Small intestine (tissue), 16 donors: Measurements from ENCODE around the gene TP53I11. TPM values are rescaled to one million over a fixed set of nuclear protein-coding genes. Genes with fewer than 3 reads are reported as not detected.
A peak's percentile ranks its signal among the peaks of the same experiment; 100 is the strongest.

ENCODE experiments used
- DNase-seq, 2 donors: peaks; one replicate each; pipeline versions ENCODE4 v3.0.0 to v3.0.0-alpha.2; 2013
- FAIRE-seq: peaks from 2 replicates; lab custom pipeline; 2012; peaks lifted over from hg19 to GRCh38; lab: Jason Lieb, UNC
- H3K27ac ChIP-seq, 3 donors: one replicate each; pipeline ENCODE4 v1.5.1; 2013; ENCODE audit warnings: low read length in 2 of 3, mild to moderate bottlenecking in 2 of 3, control low read depth in 1 of 3, inconsistent platforms in 1 of 3, low read depth in 1 of 3, moderate library complexity in 1 of 3
- H3K27me3 ChIP-seq, 3 donors: one replicate each; pipeline ENCODE4 v1.6.1; 2013; ENCODE audit warnings: low read length in 3 of 3, inconsistent platforms in 1 of 3; ENCODE audit not compliant: control insufficient read depth in 3 of 3, insufficient read depth in 3 of 3
- H3K36me3 ChIP-seq, 3 donors: one replicate each; pipeline ENCODE4 v1.6.1; 2013; ENCODE audit warnings: low read length in 3 of 3, inconsistent platforms in 1 of 3, low read depth in 1 of 3, mild to moderate bottlenecking in 1 of 3, moderate library complexity in 1 of 3; ENCODE audit not compliant: control insufficient read depth in 3 of 3, insufficient read depth in 2 of 3
- H3K4me1 ChIP-seq, 3 donors: one replicate each; pipeline ENCODE4 v1.6.1; 2013; ENCODE audit warnings: low read length in 2 of 3, inconsistent platforms in 1 of 3, low read depth in 1 of 3, mild to moderate bottlenecking in 1 of 3, moderate library complexity in 1 of 3; ENCODE audit not compliant: control insufficient read depth in 3 of 3, insufficient read depth in 2 of 3
- H3K4me3 ChIP-seq, 3 donors: one replicate each; pipeline ENCODE4 v1.5.1; 2013; ENCODE audit warnings: low read length in 3 of 3, control low read depth in 1 of 3, inconsistent platforms in 1 of 3, low read depth in 1 of 3, mild to moderate bottlenecking in 1 of 3, moderate library complexity in 1 of 3
- H3K9me3 ChIP-seq, 2 donors: one replicate each; pipeline ENCODE4 v1.6.1; 2013; ENCODE audit warnings: low read depth in 1 of 2, low read length in 1 of 2; ENCODE audit not compliant: control insufficient read depth in 2 of 2, insufficient read depth in 1 of 2
- WGBS, 3 donors: extraction: QIAGEN DNeasy Blood & Tissue Kit; methylation state at CpG; one replicate each; pipeline ENCODE4 v1.1.7; 2013; 5-methylcytosine and 5-hydroxymethylcytosine counted together
- long read RNA-seq, 10 donors: transcript quantifications; one replicate each; lab custom pipeline, GENCODE V29; 2026
- polyA plus RNA-seq, 4 donors: library from polyadenylated mRNA; stranded (reverse) in 3 of 4; unstranded in 1 of 4; fragments of 200-250 nt in 3 of 4; fragments of 120-200 nt in 1 of 4; gene quantifications; one replicate each; pipeline versions ENCODE4 v1.2.1 to v1.2.3, GENCODE V29; 2013
- donor health status: healthy with polysubstance abuse.
- donor health status: control.
- donor health status: control.
- donor health status: Bipolar disorder and iron deficiency.
- donor health status: healthy.

Gene TP53I11
- 100 to 1,000 TPM in 1 of 4 donors, 10 to 100 TPM in 2, 1 to 10 TPM in 1; 6.8 to 105 (median 36.7) TPM for polyA plus RNA-seq
- long read RNA-seq, donor 1, transcript TP53I11-208 (7 exons, 2,647 nt), result major isoform, 19 of 143 reads
- long read RNA-seq, donor 1, partial matches to known transcripts, result 120 of 143 reads
- long read RNA-seq, donor 1, other reads (novel, unspliced or antisense), result 0 of 143 reads
- long read RNA-seq, donor 2, partial matches to known transcripts, result 37 of 41 reads
- long read RNA-seq, donor 2, other reads (novel, unspliced or antisense), result 0 of 41 reads
- long read RNA-seq, donor 3, transcript TP53I11-208 (7 exons, 2,647 nt), result major isoform, 8 of 27 reads
- long read RNA-seq, donor 3, partial matches to known transcripts, result 16 of 27 reads
- long read RNA-seq, donor 3, other reads (novel, unspliced or antisense), result 0 of 27 reads
- long read RNA-seq, donor 4, result 0 reads
- long read RNA-seq, donor 5, result 0 reads
- long read RNA-seq, donor 6, partial matches to known transcripts, result 13 of 15 reads
- long read RNA-seq, donor 6, other reads (novel, unspliced or antisense), result 0 of 15 reads
- long read RNA-seq, donor 7, result 0 reads
- long read RNA-seq, donor 8, partial matches to known transcripts, result 0 of 1 reads
- long read RNA-seq, donor 8, other reads (novel, unspliced or antisense), result 0 of 1 reads
- long read RNA-seq, donor 9, partial matches to known transcripts, result 0 of 2 reads
- long read RNA-seq, donor 9, other reads (novel, unspliced or antisense), result 0 of 2 reads
- long read RNA-seq, donor 10, transcript TP53I11-208 (7 exons, 2,647 nt), result major isoform, 17 of 22 reads
- long read RNA-seq, donor 10, partial matches to known transcripts, result 0 of 22 reads
- long read RNA-seq, donor 10, other reads (novel, unspliced or antisense), result 0 of 22 reads

- Histone ChIP-seq H3K9me3 (no peaks in the 10 kb centered on the region), H3K4me3 (peak within 1 kb of the TSS; percentile 62 to 89 (median 62)), H3K4me1 (peaks cover 3 to 36% (median 5%) of the 10 kb centered on the region in 3 donors), H3K36me3 (peaks cover 0 to 12% (median 0%) of the 10 kb centered on the region in 3 donors), H3K27ac (peak within 1 kb of the TSS; percentile 63 to 87 (median 69)), H3K27me3 (no peaks in the 10 kb centered on the region)
- DNase-seq (peak; percentile 79 to 85), FAIRE-seq (no peak)
- WGBS, 3 donors, result 7 to 13% (median 12%) methylated on average over 41 to 83 of the region's 83 CpGs
These were observed at the start of gene TP53I11 for GRCh38 chr11:44950625-44951476. TSS of gene TP53I11 (minus strand) at chr11:44950883. CDS start at chr11:44938335, 12,548 bp downstream.

- 91 to 100% (median 91%) methylated on average over 2 of the region's 2 CpGs for WGBS, 3 donors
These were observed 48.4 kb upstream of the TP53I11 start for GRCh38 chr11:44999068-44999467.

GRCh38 chr11:44998051-44998450 is 47.4 kb upstream of the TP53I11 start:
- 5 to 55% (median 31%) methylated on average over 2 of the region's 2 CpGs for WGBS, 3 donors
- DNase-seq (peak in 1 of 2 donors; percentile 61), FAIRE-seq (no peak)
- H3K27ac ChIP-seq, result no peak overlapping the region
- no peaks in the 10 kb centered on the region for H3K36me3 ChIP-seq
- H3K27me3 ChIP-seq, result peaks cover 0 to 3% (median 0%) of the 10 kb centered on the region in 3 donors
- no peaks in the 10 kb centered on the region for H3K9me3 ChIP-seq
- no peak overlapping the region for H3K4me3 ChIP-seq
- H3K4me1 ChIP-seq, result no peaks in the 10 kb centered on the region

More at GRCh38 chr11:44999068-44999467, 48.4 kb upstream of the TP53I11 start:
- DNase-seq (no peak), FAIRE-seq (no peak)
- H3K4me1 ChIP-seq, result no peaks in the 10 kb centered on the region
- H3K27me3 ChIP-seq, result peaks cover 0 to 3% (median 0%) of the 10 kb centered on the region in 3 donors
- H3K4me3 ChIP-seq, result no peak overlapping the region
- H3K36me3 ChIP-seq, result no peaks in the 10 kb centered on the region
- no peak overlapping the region for H3K27ac ChIP-seq
- no peaks in the 10 kb centered on the region for H3K9me3 ChIP-seq

- 58 to 79% (median 67%) methylated on average over 5 of the region's 5 CpGs for WGBS, 3 donors
- H3K4me1 ChIP-seq, result no peaks in the 10 kb centered on the region
These were observed 46.9 kb upstream of the TP53I11 start for GRCh38 chr11:44997566-44997965.

GRCh38 chr11:44994753-44995152 is 44.1 kb upstream of the TP53I11 start:
- no peak for DNase-seq
- H3K9me3 ChIP-seq, result no peaks in the 10 kb centered on the region
- peaks cover 0 to 3% (median 0%) of the 10 kb centered on the region in 3 donors for H3K27me3 ChIP-seq
- H3K36me3 ChIP-seq, result no peaks in the 10 kb centered on the region
- no peak for FAIRE-seq
- 71 to 81% (median 77%) methylated on average over 5 of the region's 5 CpGs for WGBS, 3 donors
- H3K4me3 ChIP-seq, result no peak overlapping the region
- no peak overlapping the region for H3K27ac ChIP-seq
- no peaks in the 10 kb centered on the region for H3K4me1 ChIP-seq

More at GRCh38 chr11:44997566-44997965, 46.9 kb upstream of the TP53I11 start:
- Histone ChIP-seq H3K27me3 (peaks cover 0 to 3% (median 0%) of the 10 kb centered on the region in 3 donors), H3K4me3 (no peak overlapping the region), H3K27ac (no peak overlapping the region), H3K9me3 (no peaks in the 10 kb centered on the region), H3K36me3 (no peaks in the 10 kb centered on the region)
- DNase-seq, result no peak
- FAIRE-seq, result no peak

GRCh38 chr11:44993971-44994704 is 43.5 kb upstream of the TP53I11 start:
- Histone ChIP-seq H3K27ac (no peak overlapping the region), H3K36me3 (no peaks in the 10 kb centered on the region), H3K27me3 (peaks cover 0 to 3% (median 0%) of the 10 kb centered on the region in 3 donors), H3K9me3 (no peaks in the 10 kb centered on the region), H3K4me1 (no peaks in the 10 kb centered on the region), H3K4me3 (no peak overlapping the region)
- FAIRE-seq, result no peak
- DNase-seq, result no peak
- 59 to 70% (median 59%) methylated on average over 10 of the region's 10 CpGs for WGBS, 3 donors

- WGBS, 3 donors, result 64 to 72% (median 72%) methylated on average over 4 of the region's 4 CpGs
- no peaks in the 10 kb centered on the region for H3K4me1 ChIP-seq
- DNase-seq, result no peak
- FAIRE-seq, result no peak
- H3K27ac ChIP-seq, result no peak overlapping the region
- no peaks in the 10 kb centered on the region for H3K9me3 ChIP-seq
- no peak overlapping the region for H3K4me3 ChIP-seq
- H3K27me3 ChIP-seq, result peaks cover 0 to 2% (median 0%) of the 10 kb centered on the region in 3 donors
- H3K36me3 ChIP-seq, result no peaks in the 10 kb centered on the region
These were observed 42.1 kb upstream of the TP53I11 start for GRCh38 chr11:44992774-44993173.
